Liver (tissue), 3 donors: ENCODE measurements around the gene HSH2D.
A peak's percentile ranks its signal among the peaks of the same experiment; 100 is the strongest.

ENCODE experiments used
- ATF3 ChIP-seq: IDR thresholded peaks from 2 replicates; pipeline ENCODE4 v1.6.1; 2016; ENCODE audit warnings: antibody characterized with exemption
- CTCF ChIP-seq: fragments of 150-350 bp; IDR thresholded peaks from 2 replicates; pipeline ENCODE4 v1.5.1; 2017; ENCODE audit warnings: improper control_type of control experiment, low read depth, low read length; ENCODE audit not compliant: missing input control
- GABPA ChIP-seq, 2 donors: IDR thresholded peaks in 1 of 2; conservative IDR thresholded peaks in 1 of 2; 2 replicates each; pipeline ENCODE4 v1.6.1; 2016; ENCODE audit warnings: antibody characterized with exemption in 2 of 2, mild to moderate bottlenecking in 1 of 2, moderate library complexity in 1 of 2
- HNF4A ChIP-seq, 2 donors: conservative IDR thresholded peaks; 2 replicates each; pipeline ENCODE4 v1.6.1; 2016; ENCODE audit warnings: antibody characterized with exemption in 2 of 2, mild to moderate bottlenecking in 2 of 2
- ZBTB33 ChIP-seq: IDR thresholded peaks from 2 replicates; pipeline ENCODE4 v1.6.1; 2016; ENCODE audit warnings: antibody characterized with exemption
- donor health status: healthy.
- donor health status: healthy.

- no peak for TF ChIP-seq CTCF
- peak; percentile 100 for TF ChIP-seq HNF4A (conservative IDR thresholded peaks at IDR 0.05)
- TF ChIP-seq GABPA (IDR thresholded peaks at IDR 0.05 in 1 of 2, conservative IDR thresholded peaks at IDR 0.05 in 1 of 2) = peak in 1 of 2 donors; percentile 82
- peak; percentile 95 for TF ChIP-seq ZBTB33
- peak; percentile 69 for TF ChIP-seq ATF3
These were observed 56.8 kb downstream of the HSH2D start for GRCh38 chr19:16200038-16201010.
